ENCODE data around the gene ZSCAN26.

The ZSCAN26 gene

DNA sequence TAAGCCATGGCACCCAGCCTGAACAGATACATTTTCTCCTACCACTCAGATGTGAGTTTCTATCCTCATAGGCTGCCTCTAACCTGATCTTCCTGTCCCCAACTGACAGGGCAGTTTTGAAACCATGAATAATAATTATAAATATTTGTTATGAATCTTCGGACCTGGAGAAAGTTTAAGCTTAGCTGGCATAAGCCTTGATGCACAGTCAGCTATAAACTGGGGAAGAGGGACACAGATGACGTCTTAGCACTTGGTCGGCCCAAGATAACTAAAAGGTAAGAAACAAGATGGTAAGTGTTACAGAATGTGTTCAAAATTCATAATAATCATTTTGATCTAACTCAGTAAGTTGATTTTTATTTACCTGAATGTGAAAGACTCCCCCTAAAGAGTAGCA, 23.0 kb upstream of the ZSCAN26 start:
- no peak for DNase-seq (ENCODE audit: low read depth)
- TF ChIP-seq, protein P1, sequence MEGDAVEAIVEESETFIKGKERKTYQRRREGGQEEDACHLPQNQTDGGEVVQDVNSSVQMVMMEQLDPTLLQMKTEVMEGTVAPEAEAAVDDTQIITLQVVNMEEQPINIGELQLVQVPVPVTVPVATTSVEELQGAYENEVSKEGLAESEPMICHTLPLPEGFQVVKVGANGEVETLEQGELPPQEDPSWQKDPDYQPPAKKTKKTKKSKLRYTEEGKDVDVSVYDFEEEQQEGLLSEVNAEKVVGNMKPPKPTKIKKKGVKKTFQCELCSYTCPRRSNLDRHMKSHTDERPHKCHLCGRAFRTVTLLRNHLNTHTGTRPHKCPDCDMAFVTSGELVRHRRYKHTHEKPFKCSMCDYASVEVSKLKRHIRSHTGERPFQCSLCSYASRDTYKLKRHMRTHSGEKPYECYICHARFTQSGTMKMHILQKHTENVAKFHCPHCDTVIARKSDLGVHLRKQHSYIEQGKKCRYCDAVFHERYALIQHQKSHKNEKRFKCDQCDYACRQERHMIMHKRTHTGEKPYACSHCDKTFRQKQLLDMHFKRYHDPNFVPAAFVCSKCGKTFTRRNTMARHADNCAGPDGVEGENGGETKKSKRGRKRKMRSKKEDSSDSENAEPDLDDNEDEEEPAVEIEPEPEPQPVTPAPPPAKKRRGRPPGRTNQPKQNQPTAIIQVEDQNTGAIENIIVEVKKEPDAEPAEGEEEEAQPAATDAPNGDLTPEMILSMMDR (IDR thresholded peaks at IDR 0.05; ENCODE audit: insufficient read depth, low read depth, low read length, missing control alignments) = no peak
- no peak overlapping the region for H3K4me3 ChIP-seq (ENCODE audit: low read length)

DNA sequence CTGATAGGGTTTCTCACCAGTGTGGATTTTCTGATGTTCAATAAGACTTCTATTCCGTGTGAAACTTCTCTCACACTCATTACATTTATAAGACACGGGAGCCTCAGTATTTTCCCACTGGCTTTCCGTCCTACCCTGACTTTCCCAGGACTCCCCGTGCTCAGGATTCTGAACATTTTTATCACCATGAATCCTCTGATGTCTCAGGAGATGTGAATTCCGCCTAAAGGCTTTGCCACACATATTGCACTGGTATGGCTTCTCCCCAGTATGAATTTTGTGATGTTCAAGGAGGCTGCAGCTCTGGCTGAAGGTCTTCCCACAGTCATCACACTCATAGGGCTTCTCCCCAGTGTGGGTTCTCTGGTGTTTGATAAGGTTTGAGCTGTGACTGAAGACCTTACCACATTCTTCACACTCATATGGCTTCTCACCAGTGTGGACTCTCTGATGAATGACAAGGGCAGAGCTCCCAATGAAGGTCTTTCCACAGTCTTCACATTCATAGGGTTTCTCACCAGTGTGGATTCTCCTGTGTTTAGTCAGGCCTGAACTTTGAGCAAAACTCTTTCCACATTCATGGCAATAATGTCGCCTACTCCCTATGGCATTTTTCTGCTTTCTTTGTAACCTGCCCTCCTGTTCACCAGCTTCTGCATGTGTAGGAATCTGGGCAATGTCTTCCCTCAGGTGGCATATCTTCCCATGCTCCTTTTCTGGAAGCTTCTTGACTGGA, 21.6 kb upstream of the ZSCAN26 start:
- H3K4me3 ChIP-seq (ENCODE audit: low read length) = no peak overlapping the region
- TF ChIP-seq, protein P1 (IDR thresholded peaks at IDR 0.05; ENCODE audit: insufficient read depth, low read depth, low read length, missing control alignments) = no peak
- DNase-seq (ENCODE audit: low read depth) = no peak

DNA sequence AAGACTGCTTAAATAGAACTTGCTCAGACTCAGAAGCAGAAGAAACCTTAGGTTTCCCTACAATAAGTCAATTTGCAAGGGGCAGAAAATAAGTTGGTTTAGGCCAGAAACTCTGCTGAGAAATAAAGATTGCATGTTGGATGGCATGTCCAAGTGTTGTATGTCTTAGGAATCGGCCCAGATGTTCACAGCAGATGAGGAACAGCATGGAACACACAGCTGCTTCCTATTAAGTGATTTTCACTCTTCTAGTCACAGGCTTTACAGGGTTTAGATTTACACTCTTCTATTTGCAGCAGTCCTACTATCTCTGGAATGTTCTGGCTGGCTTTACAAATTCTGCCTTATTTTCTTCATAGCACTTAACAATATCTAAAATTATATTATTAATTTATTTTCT, 18.0 kb upstream of the ZSCAN26 start:
- DNase-seq (ENCODE audit: low read depth) = no peak
- no peak overlapping the region for H3K4me3 ChIP-seq (ENCODE audit: low read length)
- TF ChIP-seq, protein P1 (IDR thresholded peaks at IDR 0.05; ENCODE audit: insufficient read depth, low read depth, low read length, missing control alignments) = no peak

GRCh38 chr6:28250747-28251146, 16.2 kb upstream of the ZSCAN26 start:
- TF ChIP-seq, protein P1 (IDR thresholded peaks at IDR 0.05; ENCODE audit: insufficient read depth, low read depth, low read length, missing control alignments) = no peak
- no peak for DNase-seq (ENCODE audit: low read depth)
- H3K4me3 ChIP-seq (ENCODE audit: low read length) = peak overlapping the region; percentile 98

DNA sequence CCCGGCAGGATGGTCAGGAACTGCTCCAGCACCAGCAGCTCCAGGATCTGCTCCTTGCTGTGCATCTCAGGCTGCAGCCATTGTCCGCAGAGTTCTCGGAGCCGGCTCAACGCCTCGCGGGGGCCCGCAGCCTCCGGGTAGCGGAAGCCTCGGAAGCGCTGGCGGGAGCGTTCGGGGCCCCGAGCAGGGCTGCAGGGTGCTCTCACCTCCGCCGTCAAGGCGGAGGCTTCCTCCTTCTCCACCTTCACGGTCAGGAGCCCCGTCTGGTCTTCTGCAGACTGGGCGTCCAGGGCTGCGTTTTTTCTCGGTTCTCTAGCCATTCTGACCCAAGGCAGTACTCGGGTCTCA, 15.3 kb upstream of the ZSCAN26 start:
- TF ChIP-seq, protein P1 (IDR thresholded peaks at IDR 0.05; ENCODE audit: insufficient read depth, low read depth, low read length, missing control alignments) = no peak
- DNase-seq (ENCODE audit: low read depth) = peak; percentile 34

GRCh38 chr6:28252009-28252975, 14.7 kb upstream of the ZSCAN26 start, which contains the start of gene ZKSCAN4:
TSS of gene ZKSCAN4 (minus strand) at chr6:28252269. CDS start at chr6:28251980, 289 bp downstream.
- peak within 1 kb of the TSS; percentile 98 for H3K4me3 ChIP-seq (ENCODE audit: low read length)
- peak; percentile 92 for DNase-seq (ENCODE audit: low read depth)
- TF ChIP-seq, protein P1 (IDR thresholded peaks at IDR 0.05; ENCODE audit: insufficient read depth, low read depth, low read length, missing control alignments) = no peak

More for the DNA sequence above, 15.3 kb upstream of the ZSCAN26 start:
- peak overlapping the region; percentile 98 for H3K4me3 ChIP-seq (ENCODE audit: low read length)

Data from epithelial cell of esophagus (primary cell).